ENCODE data around the gene CYB561D2.
A peak's percentile ranks its signal among the peaks of the same experiment; 100 is the strongest.

CYB561D2 gene

DNA sequence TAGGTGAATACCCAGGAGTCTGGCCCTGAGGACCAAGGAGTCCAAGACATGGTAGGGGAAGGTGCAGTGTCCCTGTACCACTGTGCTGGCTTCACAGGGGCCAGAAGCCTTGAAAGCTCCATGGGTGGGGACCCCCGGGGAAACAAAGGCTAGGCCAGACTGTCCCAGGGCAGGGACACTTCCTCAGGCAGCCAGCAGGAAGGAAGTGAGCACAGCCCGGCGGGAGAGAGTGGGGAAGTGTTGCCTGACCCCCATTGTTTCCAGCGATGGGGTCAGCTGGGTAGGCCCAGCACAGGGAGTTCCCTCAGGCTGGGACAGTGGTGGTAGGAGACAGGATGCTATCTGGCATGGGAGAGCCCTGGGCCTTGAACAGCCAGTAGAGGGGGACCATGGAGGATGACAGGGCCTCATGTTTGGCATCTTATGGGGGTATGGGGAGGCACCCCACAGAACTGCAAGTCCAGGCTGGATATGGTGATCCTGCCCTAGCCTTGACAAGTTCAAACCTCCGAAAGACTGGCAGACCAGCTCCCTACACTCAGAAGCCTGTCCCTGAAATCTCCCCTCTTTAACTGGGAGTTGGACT lies 27.0 kb upstream of the CYB561D2 start:
- DNase-seq (ENCODE audit: low spot score): no peak

- DNase-seq (ENCODE audit: low spot score): peak; percentile 67
These were observed 26.1 kb upstream of the CYB561D2 start for GRCh38 chr3:50324351-50325112.

- no peak for DNase-seq (ENCODE audit: low spot score)
These were observed 25.6 kb upstream of the CYB561D2 start for GRCh38 chr3:50325113-50325480.

- no peak for DNase-seq (ENCODE audit: low spot score)
These were observed 25.0 kb upstream of the CYB561D2 start for GRCh38 chr3:50325497-50326181.

DNA sequence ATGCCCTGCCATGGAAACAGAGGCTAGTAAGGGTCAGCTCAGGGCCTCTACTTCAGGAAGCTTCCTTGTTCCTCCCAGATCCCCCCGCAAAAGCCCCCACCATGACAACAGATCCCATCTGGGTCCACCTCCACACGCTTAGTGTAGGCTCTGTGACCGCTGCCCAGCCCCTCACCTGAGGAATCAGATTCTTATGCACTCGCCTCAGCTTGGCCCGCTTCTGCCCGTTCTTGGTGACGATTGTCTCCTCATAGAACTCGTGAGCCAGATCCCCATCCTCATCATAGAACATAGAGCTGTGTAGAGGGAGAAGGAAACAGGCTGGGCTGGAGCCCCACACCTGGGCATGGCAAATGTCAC lies 24.5 kb upstream of the CYB561D2 start:
- no peak for DNase-seq (ENCODE audit: low spot score)

GRCh38 chr3:50327129-50327528 lies 23.5 kb upstream of the CYB561D2 start:
- no peak for DNase-seq (ENCODE audit: low spot score)

DNA sequence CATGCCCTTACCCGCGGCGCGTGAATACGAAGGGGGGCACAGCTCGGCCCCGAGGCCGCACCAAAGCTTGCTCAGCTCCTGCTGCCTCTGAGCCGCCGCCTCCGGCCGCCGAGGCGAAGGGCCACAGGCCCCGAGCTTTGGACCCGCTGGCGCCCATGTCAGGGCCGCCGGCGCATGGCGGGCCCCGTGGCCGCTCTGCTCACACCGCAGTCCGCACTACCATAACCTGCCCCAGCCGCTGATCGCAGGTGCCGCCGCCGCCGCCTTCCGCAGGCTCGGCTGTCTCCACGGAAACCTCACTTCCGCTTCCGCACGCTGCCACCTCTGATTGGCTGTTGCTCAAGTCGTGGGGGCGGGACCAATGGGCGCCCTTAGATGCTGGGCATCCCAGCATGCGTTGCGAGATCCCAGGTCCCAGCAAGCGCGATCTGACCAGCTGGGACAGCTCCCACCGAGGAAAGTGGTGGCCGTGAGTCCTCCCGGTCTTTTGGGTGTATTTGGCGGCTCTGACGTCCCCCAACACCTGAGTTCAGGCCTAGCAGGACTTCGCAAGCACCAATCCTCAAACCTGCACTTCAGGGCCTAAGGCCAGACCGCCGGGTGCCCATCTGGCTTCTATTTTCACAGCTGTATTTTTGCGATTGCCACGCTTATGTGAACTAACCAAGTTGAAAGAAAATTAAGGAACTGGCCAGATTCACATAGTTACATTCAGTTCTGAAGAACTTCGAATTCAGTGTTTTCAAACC lies 22.5 kb upstream of the CYB561D2 start, which contains the start of gene TUSC2:
Gene TUSC2 (minus strand): TSS at position 281 of the 749 bp plus-strand sequence. CDS start 124 bp downstream, at position 157.
- DNase-seq (ENCODE audit: low spot score): peak; percentile 97

DNA sequence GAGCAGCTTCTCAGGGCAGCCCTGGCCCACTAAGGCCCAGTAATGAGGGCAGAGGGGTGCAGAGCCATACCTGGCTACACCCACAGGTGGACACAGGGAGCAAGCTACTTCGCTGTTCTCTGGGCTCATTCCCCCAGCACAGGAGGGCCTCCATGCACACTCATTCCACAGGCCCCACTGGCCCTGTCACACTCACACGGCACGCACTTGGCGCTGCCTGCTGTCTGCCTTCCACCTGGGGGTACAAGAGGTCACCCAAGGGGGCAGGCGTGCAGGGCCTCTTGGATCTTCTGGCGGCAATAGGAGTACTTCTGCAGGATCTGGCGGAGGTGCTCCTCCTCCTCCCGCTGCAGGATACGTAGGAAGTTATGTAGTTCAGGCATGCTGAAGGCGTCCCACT lies 20.3 kb upstream of the CYB561D2 start:
- DNase-seq (ENCODE audit: low spot score): no peak

DNA sequence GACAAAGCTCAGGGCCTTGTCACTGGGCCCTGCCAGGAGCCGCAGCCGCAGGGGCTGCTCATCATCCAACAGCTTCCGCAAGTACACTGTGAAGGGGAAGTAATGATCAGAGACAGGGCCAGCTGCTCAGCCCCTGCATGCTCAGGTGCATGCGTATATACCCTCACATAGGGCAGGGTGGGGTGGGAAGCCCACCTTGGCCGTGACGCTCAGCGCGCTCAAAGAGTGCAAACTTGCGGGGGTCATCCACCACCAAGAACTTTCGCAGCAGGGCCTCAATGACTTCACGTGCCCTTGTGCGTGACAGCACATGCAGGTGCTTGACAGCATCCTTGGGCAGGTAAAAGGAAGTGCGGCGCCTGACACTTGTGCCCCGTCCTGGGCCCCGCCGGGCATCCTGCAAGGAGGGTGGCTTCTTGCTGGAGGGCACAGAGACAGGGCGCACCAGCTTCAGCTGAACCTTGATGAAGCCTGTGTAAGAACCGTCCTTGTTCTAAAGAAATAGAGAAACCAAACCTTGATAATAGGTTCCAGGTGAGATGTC lies 19.2 kb upstream of the CYB561D2 start:
- DNase-seq (ENCODE audit: low spot score): no peak

DNA sequence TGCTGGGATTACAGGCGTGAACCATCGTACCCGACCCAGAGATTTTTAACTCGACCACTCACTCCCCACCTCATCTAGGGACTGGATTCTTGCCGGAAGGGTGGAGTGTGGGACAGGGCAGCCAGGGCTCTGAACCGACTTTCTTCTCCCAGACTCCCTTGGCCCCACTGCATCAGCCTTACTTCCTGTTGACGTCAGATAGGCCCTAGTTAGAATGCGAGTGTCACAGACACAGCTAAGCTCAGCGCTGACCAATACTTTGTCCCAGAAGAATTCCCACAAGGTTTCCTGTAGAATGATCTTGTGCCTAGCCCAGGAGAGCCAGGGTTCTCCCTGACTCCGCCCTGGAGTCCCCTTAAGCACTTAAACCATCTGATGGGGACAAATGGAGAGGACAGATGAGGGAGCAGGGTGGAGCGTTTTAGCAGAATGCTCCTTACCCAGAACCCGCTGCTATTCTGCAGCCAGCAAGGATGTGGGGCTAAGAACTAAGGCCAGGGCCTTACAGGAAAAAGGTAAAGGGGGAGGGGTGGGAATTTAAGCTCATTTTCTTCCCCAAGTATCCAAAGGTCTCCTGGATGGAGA lies 16.8 kb upstream of the CYB561D2 start:
- DNase-seq (ENCODE audit: low spot score): no peak

GRCh38 chr3:50334339-50335075 lies 16.2 kb upstream of the CYB561D2 start:
- DNase-seq (ENCODE audit: low spot score): no peak

DNA sequence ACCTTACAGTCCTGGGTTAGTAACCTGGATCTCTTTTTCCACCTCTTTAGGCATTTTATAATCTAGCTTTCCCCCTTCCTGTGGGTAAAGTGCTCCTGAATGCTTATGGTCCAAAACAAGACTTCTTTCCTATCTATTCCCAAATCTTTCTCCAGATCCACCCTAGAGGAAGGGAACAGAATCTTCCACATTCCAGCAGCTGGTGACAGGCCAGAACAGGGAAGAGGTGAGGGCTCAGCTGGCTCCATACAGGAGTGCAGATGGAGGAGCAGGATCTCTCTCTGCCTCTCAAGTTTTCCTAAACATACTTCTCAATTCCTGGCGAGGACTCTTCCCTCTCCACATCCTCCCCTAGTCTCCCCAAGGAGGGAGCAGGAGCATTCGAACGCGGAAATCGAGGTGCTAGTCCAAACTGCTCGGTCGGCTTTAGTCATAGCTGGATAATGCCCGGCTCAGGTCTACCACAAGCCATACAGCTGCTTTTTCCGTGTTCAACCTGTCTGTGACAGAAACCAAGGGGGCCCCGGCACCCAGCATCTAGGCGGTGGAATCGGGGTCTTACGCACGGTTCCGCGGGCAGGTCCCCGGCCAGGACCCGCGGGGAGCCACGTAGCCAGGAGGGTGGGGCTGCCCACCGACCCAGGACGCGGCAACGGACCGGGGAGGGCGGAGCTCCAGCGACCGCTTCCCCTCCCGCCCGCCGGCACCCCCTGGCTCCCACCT lies 14.0 kb upstream of the CYB561D2 start:
- DNase-seq (ENCODE audit: low spot score): no peak

- peak; percentile 99 for DNase-seq (ENCODE audit: low spot score)
These were observed 13.3 kb upstream of the CYB561D2 start for GRCh38 chr3:50337175-50337861.

- no peak for DNase-seq (ENCODE audit: low spot score)
These were observed 11.7 kb upstream of the CYB561D2 start for GRCh38 chr3:50338965-50339364.

GRCh38 chr3:50339485-50340146 lies 11.0 kb upstream of the CYB561D2 start:
- DNase-seq (ENCODE audit: low spot score): no peak

DNA sequence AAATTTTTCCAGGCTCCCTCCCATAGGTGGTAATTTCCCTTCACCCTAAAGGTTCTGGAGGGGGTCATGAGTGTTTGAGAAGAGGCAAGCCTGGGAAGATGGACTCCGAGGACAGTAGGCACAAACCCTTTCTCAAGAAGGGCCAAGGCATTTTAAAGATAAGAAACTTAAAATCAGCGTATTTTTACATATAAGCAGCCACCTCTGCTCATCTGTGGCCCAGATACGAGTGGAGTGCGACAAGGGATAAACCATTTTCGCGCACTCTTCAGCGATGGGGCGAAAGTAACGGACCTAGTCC lies 10.6 kb upstream of the CYB561D2 start:
- no peak for DNase-seq (ENCODE audit: low spot score)

DNA sequence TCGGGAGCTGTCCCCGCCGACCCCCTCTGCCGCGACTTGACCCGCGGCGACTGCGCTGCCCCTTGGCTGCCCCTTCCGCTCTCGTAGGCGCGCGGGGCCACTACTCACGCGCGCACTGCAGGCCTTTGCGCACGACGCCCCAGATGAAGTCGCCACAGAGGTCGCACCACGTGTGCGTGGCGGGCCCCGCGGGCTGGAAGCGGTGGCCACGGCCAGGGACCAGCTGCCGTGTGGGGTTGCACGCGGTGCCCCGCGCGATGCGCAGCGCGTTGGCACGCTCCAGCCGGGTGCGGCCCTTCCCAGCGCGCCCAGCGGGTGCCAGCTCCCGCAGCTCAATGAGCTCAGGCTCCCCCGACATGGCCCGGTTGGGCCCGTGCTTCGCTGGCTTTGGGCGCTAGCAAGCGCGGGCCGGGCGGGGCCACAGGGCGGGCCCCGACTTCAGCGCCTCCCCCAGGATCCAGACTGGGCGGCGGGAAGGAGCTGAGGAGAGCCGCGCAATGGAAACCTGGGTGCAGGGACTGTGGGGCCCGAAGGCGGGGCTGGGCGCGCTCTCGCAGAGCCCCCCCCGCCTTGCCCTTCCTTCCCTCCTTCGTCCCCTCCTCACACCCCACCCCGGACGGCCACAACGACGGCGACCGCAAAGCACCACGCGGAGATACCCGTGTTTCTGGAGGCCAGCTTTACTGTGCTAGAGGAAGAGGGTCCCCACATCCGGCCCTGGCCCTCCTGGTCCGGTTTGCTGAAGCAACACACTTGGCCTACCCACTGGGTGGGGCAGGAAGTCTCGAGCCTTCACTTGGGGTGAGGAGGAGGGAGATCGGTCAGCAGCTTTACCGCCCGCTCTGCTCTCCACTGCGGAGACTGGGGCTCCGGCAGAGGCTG lies 10.0 kb upstream of the CYB561D2 start, which contains the start of gene RASSF1:
Gene RASSF1 (minus strand): TSS at position 389 of the 882 bp plus-strand sequence. CDS start 31 bp downstream, at position 358.
- DNase-seq (ENCODE audit: low spot score): peak; percentile 37

DNA sequence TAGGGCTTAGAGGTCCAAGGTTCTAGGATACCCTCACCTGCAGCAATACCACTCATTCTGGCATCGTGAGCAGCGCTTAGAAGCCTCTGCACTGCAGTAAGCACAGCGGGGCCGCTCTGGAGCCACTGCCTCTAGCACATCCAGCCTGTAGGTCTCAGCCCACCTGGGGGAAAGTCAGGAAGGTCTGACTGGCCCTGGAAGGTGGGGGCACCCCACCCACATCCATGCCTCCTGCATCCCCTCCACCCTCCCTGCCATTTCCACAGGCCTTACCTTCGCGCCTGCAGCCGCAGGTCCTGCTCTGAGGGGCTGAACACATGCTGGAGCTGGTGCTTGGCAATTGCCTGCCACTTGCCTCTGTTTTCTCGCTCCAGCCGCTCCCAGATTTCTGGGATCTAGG lies 9.1 kb upstream of the CYB561D2 start:
- no peak for DNase-seq (ENCODE audit: low spot score)
